Astrocyte of the cerebellum (primary cell): ENCODE data around the gene SPNS3.

ENCODE experiments used
- DNase-seq: peaks from one replicate; pipeline ENCODE4 v3.0.0-alpha.2; 2011; ENCODE audit warnings: low read depth
- H3K4me3 ChIP-seq: 2 replicates; pipeline ENCODE4 v1.5.1; 2011; ENCODE audit warnings: mild to moderate bottlenecking, low read depth, low read length, moderate library complexity
- in situ Hi-C: cut with HindIII; loops from 2 replicates; pipeline ENCODE4 v1.10.0; 2017; ENCODE audit warnings: low sequenced_read_pairs
- TF ChIP-seq, protein P1 (sequence below): IDR thresholded peaks from 2 replicates; pipeline ENCODE4 v1.5.1; 2012; ENCODE audit warnings: low read length, low read depth, moderate library complexity, mild to moderate bottlenecking; ENCODE audit errors: missing control alignments

SPNS3 gene

GRCh38 chr17:4483012-4483840 is 49.5 kb downstream of the SPNS3 start:
- DNase-seq: no peak
- TF ChIP-seq, protein P1, sequence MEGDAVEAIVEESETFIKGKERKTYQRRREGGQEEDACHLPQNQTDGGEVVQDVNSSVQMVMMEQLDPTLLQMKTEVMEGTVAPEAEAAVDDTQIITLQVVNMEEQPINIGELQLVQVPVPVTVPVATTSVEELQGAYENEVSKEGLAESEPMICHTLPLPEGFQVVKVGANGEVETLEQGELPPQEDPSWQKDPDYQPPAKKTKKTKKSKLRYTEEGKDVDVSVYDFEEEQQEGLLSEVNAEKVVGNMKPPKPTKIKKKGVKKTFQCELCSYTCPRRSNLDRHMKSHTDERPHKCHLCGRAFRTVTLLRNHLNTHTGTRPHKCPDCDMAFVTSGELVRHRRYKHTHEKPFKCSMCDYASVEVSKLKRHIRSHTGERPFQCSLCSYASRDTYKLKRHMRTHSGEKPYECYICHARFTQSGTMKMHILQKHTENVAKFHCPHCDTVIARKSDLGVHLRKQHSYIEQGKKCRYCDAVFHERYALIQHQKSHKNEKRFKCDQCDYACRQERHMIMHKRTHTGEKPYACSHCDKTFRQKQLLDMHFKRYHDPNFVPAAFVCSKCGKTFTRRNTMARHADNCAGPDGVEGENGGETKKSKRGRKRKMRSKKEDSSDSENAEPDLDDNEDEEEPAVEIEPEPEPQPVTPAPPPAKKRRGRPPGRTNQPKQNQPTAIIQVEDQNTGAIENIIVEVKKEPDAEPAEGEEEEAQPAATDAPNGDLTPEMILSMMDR: no peak
- no peak overlapping the region for H3K4me3 ChIP-seq
- in situ Hi-C loops: no loop called here

DNA sequence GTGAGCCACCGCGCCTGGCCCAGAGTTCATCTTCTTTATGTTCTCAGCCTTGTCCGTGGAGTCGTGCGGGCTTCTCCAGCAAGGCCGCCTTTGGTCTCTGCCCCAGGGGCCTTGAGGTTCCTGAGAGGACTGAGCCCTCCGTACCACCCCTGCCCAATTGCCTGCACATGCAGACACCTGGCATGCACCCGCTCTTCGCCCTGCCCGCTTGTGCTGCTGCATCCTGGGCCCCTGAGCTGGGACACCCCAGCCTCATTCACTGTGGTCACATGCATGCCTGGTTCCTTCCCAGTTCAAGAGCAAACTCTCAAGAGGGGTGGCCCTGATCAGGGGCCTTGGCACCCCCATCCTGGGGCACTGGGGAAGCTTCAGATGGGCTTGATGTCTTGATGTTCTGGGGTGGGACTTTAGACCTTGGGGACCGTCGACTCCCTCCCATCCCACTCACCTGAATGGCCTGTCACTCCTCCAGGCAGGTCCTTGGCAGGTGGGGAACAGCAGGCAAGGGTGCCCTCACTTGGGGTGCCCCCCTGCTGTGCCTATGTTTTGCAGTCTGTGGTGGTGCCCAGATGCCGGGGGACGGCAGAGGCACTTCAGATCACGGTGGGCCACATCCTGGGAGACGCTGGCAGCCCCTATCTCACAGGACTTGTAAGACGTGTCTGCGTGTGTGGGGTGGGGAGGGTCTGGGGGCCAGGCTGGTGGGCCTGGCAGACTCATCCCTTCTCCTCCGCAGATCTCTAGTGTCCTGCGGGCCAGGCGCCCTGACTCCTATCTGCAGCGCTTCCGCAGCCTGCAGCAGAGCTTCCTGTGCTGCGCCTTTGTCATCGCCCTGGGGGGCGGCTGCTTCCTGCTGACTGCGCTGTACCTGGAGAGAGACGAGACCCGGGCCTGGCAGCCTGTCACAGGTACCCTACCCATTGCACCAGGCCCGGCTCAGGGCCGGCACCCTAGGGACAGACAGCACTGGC is 52.2 kb downstream of the SPNS3 start:
- no peak overlapping the region for H3K4me3 ChIP-seq
- in situ Hi-C loops: no loop called here
- TF ChIP-seq, protein P1: no peak
- no peak for DNase-seq

DNA sequence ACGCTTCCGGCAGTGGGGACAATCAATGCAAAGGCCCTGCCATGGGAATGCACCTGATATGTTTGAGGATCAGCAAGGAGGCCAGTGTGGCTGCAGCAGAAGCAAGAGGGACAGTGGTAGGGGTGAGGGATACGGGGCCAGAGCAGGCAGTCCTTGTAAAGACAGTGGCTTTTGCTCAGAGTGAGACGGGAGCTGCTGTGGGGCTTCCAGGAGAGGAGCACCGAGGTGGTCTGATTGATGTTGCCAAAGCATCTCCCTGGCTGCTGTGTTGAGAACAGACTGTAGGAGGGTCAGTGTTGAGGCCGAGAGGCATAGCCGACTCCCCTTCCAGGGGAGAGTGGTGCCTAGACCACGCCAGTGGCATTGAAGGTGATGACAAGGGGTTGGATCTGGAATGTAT is 53.6 kb downstream of the SPNS3 start:
- DNase-seq: no peak
- H3K4me3 ChIP-seq: no peak overlapping the region
- in situ Hi-C loops: no loop called here
- TF ChIP-seq, protein P1: no peak

DNA sequence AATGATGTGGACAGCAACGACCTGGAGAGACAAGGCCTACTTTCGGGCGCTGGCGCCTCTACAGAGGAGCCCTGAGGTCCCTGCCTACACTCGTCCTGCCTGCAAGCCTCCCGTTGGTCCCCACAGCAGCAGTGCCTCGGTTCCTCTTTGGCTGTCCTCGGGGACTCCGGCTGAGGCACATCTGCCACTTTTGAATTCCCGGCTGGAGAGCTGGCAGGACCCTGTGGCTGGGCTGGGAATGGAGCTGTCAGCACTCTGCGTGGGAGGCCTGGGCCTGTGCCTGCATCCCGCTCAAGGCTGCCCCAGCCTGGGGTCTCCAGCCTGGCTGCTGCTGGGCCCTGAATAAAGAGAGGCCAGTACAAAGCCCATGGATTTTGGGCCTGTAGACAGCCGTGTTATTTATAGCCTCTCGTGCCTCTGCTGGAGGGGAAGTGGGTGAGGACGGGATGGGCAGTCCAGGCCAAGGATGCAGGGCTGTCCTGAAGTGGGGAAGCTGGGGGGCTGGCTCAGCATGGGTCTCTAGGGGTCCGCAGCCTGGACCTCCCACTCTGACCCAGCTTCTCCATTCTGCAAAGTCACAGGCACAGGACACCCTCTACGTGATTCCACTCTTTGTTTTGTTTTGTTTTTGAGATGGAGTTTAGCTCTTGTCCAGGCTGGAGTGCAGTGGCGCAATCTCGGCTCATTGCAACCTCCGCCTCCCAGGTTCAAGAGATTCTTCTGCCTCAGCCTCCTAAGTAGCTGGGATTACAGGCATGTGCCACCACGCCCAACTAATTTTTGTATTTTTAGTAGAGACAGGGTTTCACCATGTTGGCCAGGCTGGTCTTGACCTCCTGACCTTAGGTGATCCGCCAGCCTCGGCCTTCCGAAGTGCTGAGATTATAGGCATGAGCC is 54.3 kb downstream of the SPNS3 start:
- DNase-seq: no peak
- TF ChIP-seq, protein P1: no peak
- H3K4me3 ChIP-seq: no peak overlapping the region
- in situ Hi-C loops: no loop called here

DNA sequence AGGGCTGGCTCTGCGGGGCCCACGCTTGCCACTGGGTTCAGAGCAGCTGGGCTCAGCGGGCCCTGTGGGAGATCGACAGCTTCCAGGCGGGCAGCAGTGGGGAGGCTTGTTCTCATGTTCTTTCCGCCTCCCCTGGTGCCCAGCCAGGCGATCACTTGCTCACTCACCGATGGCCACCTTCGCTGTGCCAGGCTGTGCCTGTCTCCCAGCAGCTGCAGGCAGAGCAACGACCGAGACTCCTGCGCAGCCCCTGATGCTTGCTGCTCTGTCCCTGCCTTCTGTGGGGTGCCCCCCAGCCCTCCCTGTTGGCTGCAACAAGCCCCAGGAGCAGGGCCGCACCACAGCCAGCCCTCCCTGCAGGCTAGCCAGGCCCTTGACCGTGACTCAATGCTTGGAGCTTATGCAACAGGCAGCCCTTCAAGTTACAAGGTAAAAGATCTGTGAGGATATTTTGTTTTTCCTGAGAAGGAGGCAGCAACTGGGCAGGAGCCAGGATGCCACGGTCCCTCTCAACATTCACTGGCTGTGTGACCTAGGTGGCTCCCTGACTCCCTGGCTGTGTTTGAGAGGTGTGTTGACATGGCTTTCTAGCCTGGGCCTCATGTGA is 55.4 kb downstream of the SPNS3 start:
- TF ChIP-seq, protein P1: no peak
- no peak for DNase-seq
- in situ Hi-C loops: no loop called here
- H3K4me3 ChIP-seq: no peak overlapping the region
